ENCODE results near the gene TENM3. TPM values are rescaled to one million over a fixed set of nuclear protein-coding genes. Genes with fewer than 3 reads are reported as not detected.

The TENM3 gene
- total RNA-seq, 2 experiments from 2014 or later: not detected

DNA sequence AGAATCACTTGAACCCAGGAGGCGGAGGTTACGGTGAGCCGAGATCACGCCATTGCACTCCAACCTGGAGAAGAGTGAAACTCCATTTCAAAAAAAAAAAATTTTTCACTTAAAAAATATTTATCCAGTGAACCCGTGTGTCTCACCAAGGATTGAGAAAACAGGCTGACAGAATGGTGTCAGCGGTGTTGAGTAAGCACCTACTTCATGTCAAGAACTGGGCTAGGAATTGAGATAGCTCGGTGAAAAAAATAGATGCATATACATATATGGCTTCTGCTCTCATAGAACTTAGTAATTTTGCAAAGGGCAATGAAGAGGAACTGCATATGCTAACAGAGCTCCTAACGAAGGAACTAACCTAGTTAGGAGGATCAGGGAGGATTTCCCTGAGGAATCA lies 297.3 kb downstream of the TENM3 start:
- no peak for ATAC-seq (ENCODE audit: low read depth)
- Mint-ChIP-seq H3K4me1 (no peaks in the 10 kb centered on the region), H3K36me3 (no peaks in the 10 kb centered on the region), H3K4me3 (no peak overlapping the region), H3K9me3 (no peaks in the 10 kb centered on the region), H3K27ac (no peak overlapping the region), H3K27me3 (no peaks in the 10 kb centered on the region)
- no peak for DNase-seq
- POLR2A ChIA-PET: interaction anchor here (0.6 kb wide), 1 partner anchor 168 kb away, joined by 5 read pairs; no protein-coding TSS in a partner anchor

DNA sequence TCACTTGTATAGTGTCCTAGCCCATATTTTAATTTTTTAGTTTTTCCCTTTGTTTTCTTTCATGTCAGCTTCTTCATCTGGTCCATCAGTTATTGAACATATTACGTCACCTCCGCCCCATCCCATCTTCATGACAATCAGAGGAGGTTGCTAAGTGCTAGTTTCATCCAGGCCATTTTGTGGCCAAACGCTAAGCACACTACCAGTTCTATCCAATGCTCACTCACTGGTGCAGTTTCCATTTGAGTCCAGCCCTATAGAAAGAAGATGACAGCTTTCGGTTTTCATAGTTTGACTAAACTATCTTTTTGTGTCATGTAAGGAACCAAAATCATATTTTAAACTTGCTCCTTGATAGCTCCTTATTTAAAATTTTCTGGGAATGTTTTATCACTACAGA lies 304.2 kb downstream of the TENM3 start:
- no peak for ATAC-seq (ENCODE audit: low read depth)
- H3K4me3 Mint-ChIP-seq: no peak overlapping the region
- no peak for DNase-seq
- H3K27me3 Mint-ChIP-seq: peaks cover 2% of the 10 kb centered on the region
- no peaks in the 10 kb centered on the region for H3K4me1 Mint-ChIP-seq
- POLR2A ChIA-PET: no interaction called here
- no peak overlapping the region for H3K27ac Mint-ChIP-seq
- H3K9me3 Mint-ChIP-seq: no peaks in the 10 kb centered on the region
- no peaks in the 10 kb centered on the region for H3K36me3 Mint-ChIP-seq

DNA sequence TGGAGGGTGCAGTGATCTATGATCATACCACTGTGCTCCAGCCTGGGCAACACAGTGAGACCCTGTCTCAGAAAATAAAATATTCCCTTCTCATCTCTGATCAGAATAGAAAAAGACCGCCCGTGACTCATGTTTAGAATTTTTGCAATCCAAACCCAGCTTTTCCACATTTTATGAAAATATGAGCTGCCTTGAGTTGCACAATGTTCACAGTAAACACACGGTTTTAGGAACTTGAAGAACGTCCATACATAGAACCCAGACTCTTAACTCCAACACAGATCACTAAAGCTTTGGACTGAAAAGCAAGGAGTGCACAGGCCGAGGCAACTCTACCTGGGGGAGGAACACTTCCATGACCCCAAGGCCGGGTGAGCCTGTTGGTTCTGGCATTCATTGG lies 305.0 kb downstream of the TENM3 start:
- H3K4me1 Mint-ChIP-seq: no peaks in the 10 kb centered on the region
- no peak overlapping the region for H3K27ac Mint-ChIP-seq
- ATAC-seq (ENCODE audit: low read depth) (no peak), DNase-seq (no peak)
- no peaks in the 10 kb centered on the region for H3K36me3 Mint-ChIP-seq
- H3K9me3 Mint-ChIP-seq: no peaks in the 10 kb centered on the region
- no peak overlapping the region for H3K4me3 Mint-ChIP-seq
- peaks cover 2% of the 10 kb centered on the region for H3K27me3 Mint-ChIP-seq
- POLR2A ChIA-PET: no interaction called here

DNA sequence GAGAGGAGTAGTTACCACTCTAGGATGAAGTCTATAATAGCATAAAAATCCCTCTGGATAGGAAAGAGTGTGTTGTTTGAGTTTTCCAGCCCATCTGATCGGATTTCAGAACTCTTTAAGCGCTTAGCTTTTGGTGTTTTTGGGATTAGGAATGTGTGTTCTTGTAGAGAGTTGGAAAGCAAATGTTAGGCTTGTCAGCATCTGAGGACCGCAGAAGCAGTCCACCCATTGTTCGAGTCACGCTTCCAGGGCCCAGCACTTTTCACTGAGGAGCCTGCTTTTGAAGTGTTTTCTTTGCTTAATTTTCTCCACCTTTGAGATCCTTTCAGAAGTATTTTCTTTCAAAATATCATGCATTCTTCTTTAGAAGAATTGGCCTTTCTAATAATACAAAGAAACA lies 306.2 kb downstream of the TENM3 start:
- POLR2A ChIA-PET: no interaction called here
- no peaks in the 10 kb centered on the region for H3K4me1 Mint-ChIP-seq
- H3K9me3 Mint-ChIP-seq: no peaks in the 10 kb centered on the region
- H3K4me3 Mint-ChIP-seq: no peak overlapping the region
- peaks cover 2% of the 10 kb centered on the region for H3K27me3 Mint-ChIP-seq
- ATAC-seq (ENCODE audit: low read depth) (no peak), DNase-seq (no peak)
- H3K36me3 Mint-ChIP-seq: no peaks in the 10 kb centered on the region
- H3K27ac Mint-ChIP-seq: no peak overlapping the region

DNA sequence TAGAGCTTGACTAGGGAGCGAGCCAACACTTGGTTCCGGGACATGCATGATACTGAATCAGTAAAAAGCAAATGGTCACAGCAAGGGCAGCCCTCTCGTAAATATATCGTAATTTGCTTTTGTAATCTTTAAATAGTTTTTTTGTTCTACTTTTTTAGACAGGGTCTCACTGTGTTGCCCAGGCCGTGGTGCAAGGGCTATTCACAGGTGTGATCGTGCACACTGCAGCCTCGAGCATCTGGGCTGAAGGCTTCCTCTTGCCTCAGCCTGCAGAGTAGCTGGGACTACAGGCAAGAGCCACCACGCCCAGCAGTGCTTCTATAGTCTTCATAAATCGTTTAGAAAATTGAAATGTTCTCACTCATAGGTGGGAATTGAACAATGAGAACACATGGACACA lies 309.7 kb downstream of the TENM3 start:
- H3K36me3 Mint-ChIP-seq: no peaks in the 10 kb centered on the region
- ATAC-seq (ENCODE audit: low read depth) (no peak), DNase-seq (no peak)
- no peak overlapping the region for H3K27ac Mint-ChIP-seq
- H3K4me3 Mint-ChIP-seq: no peak overlapping the region
- H3K27me3 Mint-ChIP-seq: no peaks in the 10 kb centered on the region
- H3K4me1 Mint-ChIP-seq: no peaks in the 10 kb centered on the region
- H3K9me3 Mint-ChIP-seq: no peaks in the 10 kb centered on the region
- POLR2A ChIA-PET: no interaction called here

DNA sequence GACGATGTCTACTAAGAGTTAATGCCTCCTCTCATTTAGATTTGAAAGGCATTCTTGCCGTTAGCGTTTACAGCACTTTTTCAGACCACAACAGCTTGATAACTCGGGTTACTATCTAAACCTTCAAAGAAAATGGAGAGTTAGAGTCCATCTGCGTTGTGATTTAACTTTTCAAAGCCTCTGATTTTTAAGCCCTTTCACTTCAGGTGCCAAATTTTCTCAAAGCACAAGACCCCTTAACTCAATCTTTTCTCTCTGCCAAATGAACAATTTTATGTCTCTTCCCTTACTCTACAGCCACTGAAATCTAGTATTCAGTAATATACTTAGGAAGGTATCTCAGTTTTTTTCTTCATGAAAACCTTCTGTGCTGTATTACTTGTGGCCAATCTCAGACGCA lies 310.5 kb downstream of the TENM3 start:
- DNase-seq (no peak), ATAC-seq (ENCODE audit: low read depth) (no peak)
- POLR2A ChIA-PET: no interaction called here
- no peaks in the 10 kb centered on the region for H3K9me3 Mint-ChIP-seq
- H3K4me1 Mint-ChIP-seq: no peaks in the 10 kb centered on the region
- no peak overlapping the region for H3K4me3 Mint-ChIP-seq
- H3K27me3 Mint-ChIP-seq: no peaks in the 10 kb centered on the region
- H3K36me3 Mint-ChIP-seq: no peaks in the 10 kb centered on the region
- no peak overlapping the region for H3K27ac Mint-ChIP-seq

DNA sequence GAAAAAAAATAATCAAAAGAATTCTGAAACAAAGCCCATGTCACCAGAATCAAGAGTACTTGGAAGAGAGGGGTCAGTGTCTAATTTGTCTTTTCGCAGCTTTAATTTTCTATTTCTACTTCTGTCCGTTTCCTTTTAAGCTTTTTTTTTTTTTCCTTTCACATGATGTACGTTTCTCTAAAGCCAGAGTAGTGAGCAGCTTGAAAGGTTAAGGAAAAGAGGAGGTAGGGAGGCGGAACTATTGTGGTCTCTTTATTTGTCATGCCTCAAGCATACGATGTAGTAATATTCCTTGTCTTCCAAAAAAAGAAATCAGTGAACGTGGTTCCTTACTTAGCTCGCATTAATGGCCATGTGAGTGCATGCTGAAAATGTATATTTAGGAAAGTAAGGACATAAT lies 311.5 kb downstream of the TENM3 start:
- no peaks in the 10 kb centered on the region for H3K9me3 Mint-ChIP-seq
- H3K4me1 Mint-ChIP-seq: no peaks in the 10 kb centered on the region
- H3K27me3 Mint-ChIP-seq: no peaks in the 10 kb centered on the region
- DNase-seq (no peak), ATAC-seq (ENCODE audit: low read depth) (no peak)
- H3K4me3 Mint-ChIP-seq: no peak overlapping the region
- H3K27ac Mint-ChIP-seq: no peak overlapping the region
- POLR2A ChIA-PET: no interaction called here
- H3K36me3 Mint-ChIP-seq: no peaks in the 10 kb centered on the region

DNA sequence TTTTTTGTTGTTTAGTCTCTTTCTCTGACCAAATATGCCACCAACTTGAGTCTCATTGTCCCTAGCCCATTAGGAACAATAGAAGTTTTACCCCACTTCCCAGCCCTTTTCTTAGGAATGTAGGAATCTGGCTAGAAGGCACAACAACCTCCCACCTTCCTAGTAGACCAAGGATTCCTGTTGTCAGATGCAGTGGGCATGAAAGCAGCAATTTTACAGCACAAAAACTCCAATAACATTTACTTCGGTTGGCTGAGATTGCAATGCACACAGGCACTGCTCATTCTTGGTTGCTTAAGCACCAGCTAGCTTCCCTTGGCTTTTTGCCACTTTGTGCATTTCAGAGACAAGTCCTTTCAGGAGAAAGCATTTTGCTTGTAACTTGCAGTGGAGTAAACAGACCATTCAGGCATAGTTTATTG lies 312.8 kb downstream of the TENM3 start:
- Mint-ChIP-seq H3K9me3 (no peaks in the 10 kb centered on the region), H3K36me3 (no peaks in the 10 kb centered on the region), H3K27me3 (no peaks in the 10 kb centered on the region), H3K4me3 (no peak overlapping the region), H3K27ac (no peak overlapping the region), H3K4me1 (no peaks in the 10 kb centered on the region)
- ATAC-seq (ENCODE audit: low read depth) (no peak), DNase-seq (no peak)
- POLR2A ChIA-PET: no interaction called here

DNA sequence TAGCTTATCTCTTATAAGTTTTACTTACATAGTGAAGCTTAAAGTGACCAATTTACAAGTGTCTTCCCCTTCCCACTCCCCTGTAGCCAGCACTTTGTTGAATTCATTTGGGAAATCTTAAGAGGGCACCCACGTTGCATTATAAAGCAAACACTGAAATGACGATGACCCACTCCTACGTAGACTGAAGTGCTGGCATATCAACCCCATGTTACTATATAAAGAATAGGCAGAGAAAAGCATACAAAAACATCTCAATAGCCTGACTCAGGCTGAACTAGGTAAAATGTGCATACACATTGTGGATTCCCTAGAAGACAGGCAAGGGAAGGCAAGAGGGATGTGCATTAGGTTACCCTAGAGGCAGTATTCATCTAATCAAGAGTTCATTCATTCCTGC lies 313.4 kb downstream of the TENM3 start:
- DNase-seq: no peak
- POLR2A ChIA-PET: no interaction called here
- Mint-ChIP-seq H3K36me3 (no peaks in the 10 kb centered on the region), H3K4me3 (no peak overlapping the region), H3K27ac (no peak overlapping the region), H3K9me3 (no peaks in the 10 kb centered on the region), H3K27me3 (no peaks in the 10 kb centered on the region), H3K4me1 (no peaks in the 10 kb centered on the region)
- ATAC-seq (ENCODE audit: low read depth): no peak

DNA sequence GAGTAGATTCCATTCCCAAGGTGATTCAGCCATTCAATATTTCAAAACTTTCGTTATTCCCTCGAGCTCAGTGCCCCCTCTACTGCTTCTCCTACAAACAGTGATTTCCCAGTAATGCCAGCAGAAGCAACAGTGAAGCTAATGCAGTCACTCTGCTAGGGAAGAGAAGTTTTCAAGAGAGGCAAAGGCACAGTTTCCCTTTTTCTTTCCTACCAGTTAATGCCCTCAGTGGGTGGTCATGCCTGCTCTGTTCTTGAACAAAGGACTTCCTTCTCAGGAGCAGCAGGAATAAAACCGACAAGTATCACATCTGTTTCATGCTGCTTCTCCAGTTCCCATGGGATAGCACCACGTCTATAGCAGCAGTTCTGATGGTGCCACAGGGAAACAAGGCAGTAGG lies 317.2 kb downstream of the TENM3 start:
- no peak overlapping the region for H3K4me3 Mint-ChIP-seq
- POLR2A ChIA-PET: no interaction called here
- no peak overlapping the region for H3K27ac Mint-ChIP-seq
- H3K36me3 Mint-ChIP-seq: no peaks in the 10 kb centered on the region
- peaks cover 4% of the 10 kb centered on the region for H3K27me3 Mint-ChIP-seq
- ATAC-seq (ENCODE audit: low read depth) (no peak), DNase-seq (no peak)
- H3K4me1 Mint-ChIP-seq: no peaks in the 10 kb centered on the region
- H3K9me3 Mint-ChIP-seq: no peaks in the 10 kb centered on the region

DNA sequence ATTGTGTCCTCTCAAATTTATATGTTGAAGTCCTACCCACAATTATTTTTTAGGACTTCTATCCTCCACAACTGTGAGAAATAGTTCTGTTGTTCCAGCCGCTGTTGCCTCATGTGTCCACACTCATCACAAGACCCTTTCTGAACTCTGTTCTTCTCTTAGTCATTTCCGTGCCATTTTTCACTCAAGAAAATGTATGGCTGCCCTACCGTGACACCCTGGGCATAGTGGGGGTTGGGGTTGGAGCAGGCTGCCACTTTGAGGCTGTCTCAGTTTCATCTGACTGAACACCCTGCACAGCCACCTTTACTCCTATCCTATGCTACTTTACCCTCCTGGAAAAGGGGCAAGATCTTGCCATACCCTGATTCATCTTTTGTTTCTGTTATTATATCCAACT lies 319.1 kb downstream of the TENM3 start:
- Mint-ChIP-seq H3K27me3 (peaks cover 4% of the 10 kb centered on the region), H3K9me3 (no peaks in the 10 kb centered on the region), H3K4me1 (no peaks in the 10 kb centered on the region), H3K4me3 (no peak overlapping the region), H3K36me3 (no peaks in the 10 kb centered on the region), H3K27ac (no peak overlapping the region)
- POLR2A ChIA-PET: no interaction called here
- no peak for DNase-seq
- no peak for ATAC-seq (ENCODE audit: low read depth)

DNA sequence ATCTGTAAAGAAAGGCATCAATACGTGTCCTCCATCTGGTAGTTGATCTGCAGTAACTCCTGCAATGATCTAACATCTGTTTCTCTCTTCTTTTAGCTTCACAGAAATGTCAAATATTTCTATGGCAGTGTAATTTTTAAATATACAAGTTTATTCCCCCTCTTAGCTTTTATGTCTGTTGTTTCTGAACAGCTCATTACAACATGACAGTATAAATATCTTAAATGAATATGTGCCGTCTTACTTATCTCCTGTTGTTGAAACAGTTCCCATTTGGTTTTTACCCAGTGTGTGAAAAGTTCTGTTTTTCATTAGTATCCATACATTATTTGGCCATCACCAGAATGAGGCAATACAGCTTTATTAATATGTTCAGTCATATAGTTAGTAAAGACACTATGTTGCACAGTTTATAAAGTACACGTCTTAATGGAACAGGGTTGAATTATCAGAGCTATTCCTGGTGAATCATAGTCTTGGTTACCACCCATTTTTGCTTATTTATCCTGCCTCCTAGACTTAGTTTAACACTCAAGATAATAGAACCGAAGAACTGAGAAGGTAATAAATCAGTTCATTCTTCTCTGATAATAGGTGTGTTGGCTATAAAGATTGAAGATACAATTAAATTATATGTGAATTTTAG lies 321.6 kb downstream of the TENM3 start:
- DNase-seq (no peak), ATAC-seq (ENCODE audit: low read depth) (no peak)
- H3K9me3 Mint-ChIP-seq: no peaks in the 10 kb centered on the region
- peaks cover 6% of the 10 kb centered on the region for H3K27me3 Mint-ChIP-seq
- H3K4me3 Mint-ChIP-seq: no peak overlapping the region
- POLR2A ChIA-PET: no interaction called here
- H3K27ac Mint-ChIP-seq: no peak overlapping the region
- no peaks in the 10 kb centered on the region for H3K36me3 Mint-ChIP-seq
- no peaks in the 10 kb centered on the region for H3K4me1 Mint-ChIP-seq

DNA sequence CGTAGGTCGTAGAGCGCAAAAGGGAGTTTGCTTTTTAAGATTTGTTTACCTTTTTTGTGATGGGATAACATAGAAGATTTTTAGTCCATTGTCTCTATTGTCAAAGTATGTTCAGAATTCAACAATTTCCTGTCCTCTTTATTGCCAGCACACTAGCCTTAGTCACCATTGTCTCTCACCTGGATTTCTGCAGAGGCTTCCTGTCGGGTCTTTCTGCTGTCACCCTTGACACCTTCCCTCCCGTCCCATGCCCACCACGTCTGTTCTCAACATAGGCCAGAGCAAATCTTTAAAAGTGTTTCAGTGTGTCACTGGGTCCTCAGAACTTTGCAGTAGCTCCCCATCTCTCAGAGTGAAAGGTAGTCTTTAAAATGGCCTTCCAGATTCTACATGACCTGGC lies 323.9 kb downstream of the TENM3 start:
- DNase-seq (no peak), ATAC-seq (ENCODE audit: low read depth) (no peak)
- H3K27ac Mint-ChIP-seq: no peak overlapping the region
- peaks cover 4% of the 10 kb centered on the region for H3K27me3 Mint-ChIP-seq
- no peaks in the 10 kb centered on the region for H3K9me3 Mint-ChIP-seq
- no peak overlapping the region for H3K4me3 Mint-ChIP-seq
- no peaks in the 10 kb centered on the region for H3K4me1 Mint-ChIP-seq
- POLR2A ChIA-PET: no interaction called here
- no peaks in the 10 kb centered on the region for H3K36me3 Mint-ChIP-seq

DNA sequence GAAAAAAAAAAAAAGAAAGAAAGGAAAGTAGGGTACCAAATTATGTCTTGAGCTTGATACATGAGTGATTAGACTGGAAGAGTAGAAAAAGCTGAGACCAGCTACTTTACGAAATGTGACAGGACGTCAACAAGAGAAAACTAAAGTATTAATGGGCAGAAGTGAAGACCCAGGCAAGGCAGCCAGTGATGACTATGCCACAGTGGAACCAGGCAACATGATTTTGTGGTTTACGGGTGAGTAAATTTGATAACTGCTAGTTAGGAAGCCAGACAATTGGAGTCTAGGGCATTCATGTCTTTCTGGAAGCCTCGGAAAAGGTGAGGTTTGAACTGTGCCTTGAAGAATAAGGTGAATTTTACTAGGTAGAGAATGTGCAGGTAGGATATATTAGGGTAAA lies 326.4 kb downstream of the TENM3 start:
- POLR2A ChIA-PET: no interaction called here
- Mint-ChIP-seq H3K27me3 (peaks cover 3% of the 10 kb centered on the region), H3K36me3 (no peaks in the 10 kb centered on the region)

DNA sequence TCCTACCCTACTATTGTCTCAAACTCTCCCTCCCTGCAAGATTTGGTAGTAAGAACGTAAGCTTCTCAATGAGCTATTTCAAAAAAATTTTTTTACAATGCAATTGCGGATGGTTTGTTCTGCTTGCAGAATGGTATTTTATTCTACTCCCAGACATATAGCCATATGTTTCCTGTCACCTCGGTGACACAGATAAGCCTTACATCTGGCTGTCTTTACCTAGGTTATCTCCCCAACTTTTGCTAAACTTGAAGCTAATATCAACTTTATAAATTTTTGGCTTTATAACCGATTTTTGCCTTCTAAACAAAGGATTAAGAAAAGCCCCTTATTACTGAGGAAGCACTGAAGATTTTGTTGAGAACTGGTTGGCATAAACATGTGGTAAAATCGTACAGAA lies 331.5 kb downstream of the TENM3 start:
- POLR2A ChIA-PET: no interaction called here
- H3K4me3 Mint-ChIP-seq: no peak overlapping the region
- H3K27ac Mint-ChIP-seq: no peak overlapping the region
- H3K27me3 Mint-ChIP-seq: peaks cover 3% of the 10 kb centered on the region
- no peaks in the 10 kb centered on the region for H3K9me3 Mint-ChIP-seq
- ATAC-seq (ENCODE audit: low read depth): no peak
- H3K36me3 Mint-ChIP-seq: no peaks in the 10 kb centered on the region
- no peaks in the 10 kb centered on the region for H3K4me1 Mint-ChIP-seq
- DNase-seq: no peak

More for the DNA sequence above, 326.4 kb downstream of the TENM3 start:
- Mint-ChIP-seq H3K9me3 (no peaks in the 10 kb centered on the region), H3K4me1 (no peaks in the 10 kb centered on the region), H3K27ac (no peak overlapping the region), H3K4me3 (no peak overlapping the region)
- no peak for ATAC-seq (ENCODE audit: low read depth)
- DNase-seq: no peak

Data from activated naive CD8-positive, alpha-beta T cell treated with anti-CD3 and anti-CD28 coated beads, Interleukin-2, amount 10 ng/mL, durations not matched to agents 7 days and 5 days (primary cell).